Pericardium fibroblast (primary cell): ENCODE measurements around the gene FILIP1. TPM values are rescaled to one million over a fixed set of nuclear protein-coding genes. Genes with fewer than 3 reads are reported as not detected.

Source experiments
- total RNA-seq: library from RNA; depleted of rRNA; stranded (reverse); fragments of >200 nt; gene quantifications from 2 replicates; pipeline ENCODE4 v1.2.3, GENCODE V29; 2015

FILIP1 gene
- total RNA-seq, result 0.43 and 2.0 TPM in 2 replicates

GRCh38 chr6:75493400-75494064, at the start of gene FILIP1:
Gene FILIP1 (minus strand): TSS chr6:75493800. CDS start chr6:75414972, 78,828 bp downstream.

GRCh38 chr6:75284632-75285282, 208.8 kb downstream of the FILIP1 start, which contains the start of gene TMEM30A:
Gene TMEM30A (minus strand): TSS chr6:75284792. CDS start chr6:75284638, 154 bp downstream.

GRCh38 chr6:75243333-75244062, 250.1 kb downstream of the FILIP1 start, which contains the start of gene COX7A2:
Gene COX7A2 (minus strand): TSS chr6:75243801. CDS start chr6:75243734, 67 bp downstream.

Other genes with a start within 250 kb of the FILIP1 start
- gene COX7A2, start 250.0 kb downstream of the FILIP1 start, total RNA-seq, result 254 and 257 TPM in 2 replicates
- 47.6 and 58.0 TPM in 2 replicates for gene TMEM30A, start 209.0 kb downstream of the FILIP1 start, total RNA-seq
- 41.9 and 42.2 TPM in 2 replicates for gene SENP6, start 108.1 kb upstream of the FILIP1 start, total RNA-seq